ENCODE measurements around the gene TGFBR2. TPM values are rescaled to one million over a fixed set of nuclear protein-coding genes. Genes with fewer than 3 reads are reported as not detected.

The TGFBR2 gene
- total RNA-seq, 1 experiment from 2014 or later = 103 TPM

- intact Hi-C loops (cut with micrococcal nuclease) = no loop called here
- TF ChIP-seq CTCF (IDR thresholded peaks at IDR 0.05; ENCODE audit: unreplicated experiment) = no peak
- DNase-seq (ENCODE audit: unreplicated experiment) = no peak
- Mint-ChIP-seq H3K36me3 (ENCODE audit: insufficient read depth, unreplicated experiment) (peaks cover 85% of the 10 kb centered on the region), H3K4me3 (ENCODE audit: unreplicated experiment) (no peak overlapping the region), H3K4me1 (ENCODE audit: insufficient read depth, unreplicated experiment) (peaks cover 37% of the 10 kb centered on the region), H3K27me3 (ENCODE audit: insufficient read depth, unreplicated experiment) (no peaks in the 10 kb centered on the region), H3K27ac (ENCODE audit: low read depth, unreplicated experiment) (peak overlapping the region; percentile 25), H3K9me3 (ENCODE audit: unreplicated experiment) (no peaks in the 10 kb centered on the region)
- BruUV-seq (replicated peaks) = no TSS peak
- POLR2A ChIA-PET = interaction anchor here (0.7 to 2.2 kb wide), 7 partner anchors 8 to 36 kb away, joined by 4 to 8 read pairs (median 5); partner anchors contain the start of gene TGFBR2
- CTCF ChIA-PET = interaction anchor here (1.0 to 1.2 kb wide), 3 partner anchors 8 to 34 kb away, joined by 3 to 8 read pairs (median 3); no protein-coding TSS in a partner anchor
Observed at GRCh38 chr3:30642849-30643361, 36.5 kb downstream of the TGFBR2 start.

DNA sequence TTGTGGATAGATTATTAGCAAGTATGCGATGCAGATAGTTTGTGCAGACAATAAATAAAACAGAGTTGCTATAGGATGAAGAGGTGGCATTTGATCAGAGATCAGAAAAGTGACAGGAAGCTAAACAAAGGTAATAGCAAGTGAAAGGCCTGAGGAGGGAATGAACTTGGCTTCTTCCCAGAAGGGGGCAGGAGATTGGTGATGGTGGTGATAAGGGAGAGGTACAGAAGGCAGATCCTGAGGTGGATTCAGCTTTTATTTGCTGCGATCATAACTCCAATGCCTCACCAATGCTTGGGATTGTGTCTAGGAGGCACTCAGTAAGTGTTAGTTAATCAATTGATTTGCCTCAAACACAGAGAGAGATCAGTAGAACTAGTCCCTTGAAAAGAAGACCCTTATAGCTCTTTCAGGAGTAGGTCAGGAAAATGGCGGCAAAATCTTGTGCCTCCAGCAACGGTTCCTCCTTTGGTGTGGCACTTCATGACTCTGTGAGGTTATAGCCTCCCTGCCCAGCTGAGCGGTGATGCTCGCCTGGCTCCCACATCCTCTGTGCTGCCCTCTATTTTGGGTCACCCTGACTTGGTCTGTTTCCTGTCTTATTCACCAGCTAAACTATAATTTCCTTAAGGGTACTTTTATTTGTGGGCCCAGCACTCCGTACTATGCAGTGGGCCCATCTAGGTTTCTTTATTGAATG lies 37.5 kb downstream of the TGFBR2 start:
- ChIA-PET CTCF (interaction anchor here (0.6 to 1.1 kb wide), 4 partner anchors 9 to 446 kb away, joined by 3 to 8 read pairs (median 3); no protein-coding TSS in a partner anchor), POLR2A (interaction anchor here (0.6 to 1.5 kb wide), 7 partner anchors 9 to 218 kb away, joined by 3 to 5 read pairs (median 4); partner anchors contain the start of gene TGFBR2)
- BruUV-seq (replicated peaks) = no TSS peak
- intact Hi-C loops (cut with micrococcal nuclease) = no loop called here
- Mint-ChIP-seq H3K9me3 (ENCODE audit: unreplicated experiment) (no peaks in the 10 kb centered on the region), H3K4me1 (ENCODE audit: insufficient read depth, unreplicated experiment) (peaks cover 41% of the 10 kb centered on the region), H3K4me3 (ENCODE audit: unreplicated experiment) (peak overlapping the region; percentile 5), H3K27me3 (ENCODE audit: insufficient read depth, unreplicated experiment) (no peaks in the 10 kb centered on the region), H3K27ac (ENCODE audit: low read depth, unreplicated experiment) (no peak overlapping the region), H3K36me3 (ENCODE audit: insufficient read depth, unreplicated experiment) (peaks cover 85% of the 10 kb centered on the region)
- TF ChIP-seq CTCF (IDR thresholded peaks at IDR 0.05; ENCODE audit: unreplicated experiment) = no peak
- DNase-seq (ENCODE audit: unreplicated experiment) = no peak

GRCh38 chr3:30644615-30645014 lies 38.2 kb downstream of the TGFBR2 start:
- Mint-ChIP-seq H3K27me3 (ENCODE audit: insufficient read depth, unreplicated experiment) (no peaks in the 10 kb centered on the region), H3K9me3 (ENCODE audit: unreplicated experiment) (no peaks in the 10 kb centered on the region), H3K4me1 (ENCODE audit: insufficient read depth, unreplicated experiment) (peaks cover 44% of the 10 kb centered on the region), H3K36me3 (ENCODE audit: insufficient read depth, unreplicated experiment) (peaks cover 85% of the 10 kb centered on the region), H3K27ac (ENCODE audit: low read depth, unreplicated experiment) (no peak overlapping the region), H3K4me3 (ENCODE audit: unreplicated experiment) (no peak overlapping the region)
- BruUV-seq (replicated peaks) = no TSS peak
- DNase-seq (ENCODE audit: unreplicated experiment) = peak; percentile 67
- intact Hi-C loops (cut with micrococcal nuclease) = no loop called here
- CTCF ChIA-PET = interaction anchor here (0.6 kb wide), 1 partner anchor 54 kb away, joined by 3 read pairs; no protein-coding TSS in a partner anchor
- POLR2A ChIA-PET = interaction anchor here (0.8 to 1.5 kb wide), 6 partner anchors 11 to 333 kb away, joined by 3 to 5 read pairs (median 4); partner anchors contain the start of gene TGFBR2
- no peak for TF ChIP-seq CTCF (IDR thresholded peaks at IDR 0.05; ENCODE audit: unreplicated experiment)

GRCh38 chr3:30645077-30645476 lies 38.7 kb downstream of the TGFBR2 start:
- POLR2A ChIA-PET = interaction anchor here (0.6 to 1.4 kb wide), 4 partner anchors 12 to 333 kb away, joined by 3 to 5 read pairs (median 4); partner anchors contain the start of gene TGFBR2
- Mint-ChIP-seq H3K36me3 (ENCODE audit: insufficient read depth, unreplicated experiment) (peaks cover 85% of the 10 kb centered on the region), H3K4me3 (ENCODE audit: unreplicated experiment) (no peak overlapping the region), H3K27ac (ENCODE audit: low read depth, unreplicated experiment) (no peak overlapping the region), H3K4me1 (ENCODE audit: insufficient read depth, unreplicated experiment) (peaks cover 39% of the 10 kb centered on the region), H3K9me3 (ENCODE audit: unreplicated experiment) (no peaks in the 10 kb centered on the region), H3K27me3 (ENCODE audit: insufficient read depth, unreplicated experiment) (no peaks in the 10 kb centered on the region)
- CTCF ChIA-PET = no interaction called here
- no peak for TF ChIP-seq CTCF (IDR thresholded peaks at IDR 0.05; ENCODE audit: unreplicated experiment)
- intact Hi-C loops (cut with micrococcal nuclease) = no loop called here
- BruUV-seq (replicated peaks) = no TSS peak
- DNase-seq (ENCODE audit: unreplicated experiment) = no peak

Data from MCF 10A (cell line).